IPS-18c (cell line): ENCODE results near the gene PRR4.

Experiments used
- H3K4me3 ChIP-seq: 2 replicates; pipeline ENCODE4 v1.7.0; 2013; ENCODE audit warnings: low read depth, mild to moderate bottlenecking, low read length, moderate library complexity; ENCODE audit not compliant: insufficient read depth
- H3K9me3 ChIP-seq: one replicate; pipeline ENCODE4 v1.6.1; 2013; ENCODE audit warnings: mild to moderate bottlenecking, low read length, moderate library complexity; ENCODE audit not compliant: control insufficient read depth, insufficient read depth

PRR4 gene

DNA sequence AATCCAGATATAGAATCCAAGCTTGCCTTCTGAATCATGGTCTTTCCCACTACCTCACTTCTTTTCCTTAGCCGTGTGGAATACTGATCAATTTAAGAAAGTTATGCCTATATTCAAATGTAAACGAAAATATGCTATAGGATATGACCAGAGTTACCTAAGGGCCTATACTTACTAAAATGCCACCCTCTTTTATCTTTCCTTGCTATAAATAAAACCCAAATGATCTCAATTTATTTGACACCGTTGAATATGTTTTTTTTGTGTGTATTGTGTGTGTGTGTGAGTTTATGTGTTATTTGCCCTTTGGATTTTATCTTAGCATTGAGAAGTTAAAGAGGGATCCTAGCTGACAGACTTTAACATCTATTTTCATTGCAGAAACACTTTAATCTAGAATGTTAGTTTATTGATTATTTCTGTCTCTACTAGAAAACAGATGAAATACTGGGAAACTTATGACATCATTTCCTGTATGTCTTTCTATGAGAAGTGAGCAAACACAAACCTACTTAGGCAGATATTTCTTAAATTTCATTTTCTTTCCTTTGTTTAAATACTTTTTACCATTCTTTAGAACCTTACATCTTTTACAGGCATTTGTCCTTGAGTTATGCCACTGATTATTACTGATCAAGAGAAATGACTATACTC, 37.3 kb downstream of the PRR4 start:
- H3K4me3 ChIP-seq, result no peak overlapping the region
- no peaks in the 10 kb centered on the region for H3K9me3 ChIP-seq

DNA sequence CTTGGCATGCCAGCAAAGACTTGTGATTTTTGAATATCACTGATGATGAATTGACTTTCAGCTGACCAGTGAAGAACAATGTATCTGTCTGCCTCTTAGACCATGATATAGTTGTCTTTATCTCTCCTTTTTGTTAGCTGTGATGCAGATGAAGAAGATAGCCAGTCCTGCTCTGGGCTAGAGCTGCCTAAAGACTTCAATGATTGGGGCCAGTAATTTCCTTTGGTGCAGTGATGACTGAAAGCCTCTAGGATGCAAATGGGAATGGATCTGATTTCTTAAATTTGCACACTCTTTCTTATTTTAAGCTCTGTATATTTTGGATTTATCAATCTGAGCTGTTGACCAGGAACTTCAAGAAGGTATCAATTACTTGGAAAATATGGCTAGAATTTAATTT, 39.2 kb downstream of the PRR4 start, which contains the start of gene TAS2R9:
Gene TAS2R9, minus strand, starts transcription at position 101 of the 400 bp plus-strand sequence. Its CDS starts 93 bp downstream, at position 8.
- Histone ChIP-seq H3K9me3 (no peaks in the 10 kb centered on the region), H3K4me3 (no peak within 1 kb of the TSS)

DNA sequence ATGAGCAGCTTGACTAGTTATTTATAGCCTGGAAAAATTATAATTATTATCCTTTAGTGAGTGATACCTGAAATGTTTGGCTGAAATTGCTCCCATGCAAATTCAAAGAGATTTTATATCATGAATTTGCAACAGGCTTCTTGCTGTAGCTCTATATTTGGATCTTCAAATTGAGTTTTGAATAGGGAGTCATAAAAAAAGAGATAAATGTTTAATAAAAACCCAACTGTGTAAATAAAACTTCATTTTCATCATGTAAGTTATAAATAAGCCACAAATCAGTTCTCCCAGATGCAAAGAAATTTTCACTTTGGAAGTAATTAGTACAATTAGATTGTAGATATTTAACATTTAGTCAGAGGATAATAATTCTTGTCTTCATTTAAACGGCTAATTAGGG, 42.1 kb downstream of the PRR4 start, which contains the start of gene TAS2R8:
Gene TAS2R8, minus strand, starts transcription at position 101 of the 400 bp plus-strand sequence. CDS start 306 bp downstream, outside the sequence.
- H3K4me3 ChIP-seq, result no peak within 1 kb of the TSS
- H3K9me3 ChIP-seq, result no peaks in the 10 kb centered on the region

DNA sequence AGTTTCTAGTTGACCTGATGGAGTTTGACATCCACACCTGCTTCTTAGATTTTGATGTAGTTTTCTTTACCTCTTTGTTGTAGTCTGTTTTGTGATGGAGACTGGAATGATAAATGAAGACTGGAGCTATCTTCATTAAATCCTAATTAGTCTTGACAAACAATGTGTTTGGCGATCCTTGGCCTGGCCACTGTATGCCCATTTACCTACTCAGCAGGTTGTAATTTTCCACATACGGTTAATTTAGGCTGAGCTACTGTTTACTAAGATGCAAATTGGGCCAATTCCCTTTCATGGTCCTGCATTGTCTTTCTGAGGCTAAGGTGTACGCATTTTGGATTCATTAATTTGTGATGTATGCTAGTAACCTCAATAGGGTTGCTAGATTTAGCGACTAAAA, 46.7 kb downstream of the PRR4 start, which contains the start of gene TAS2R7:
Gene TAS2R7, minus strand, starts transcription at position 41 of the 400 bp plus-strand sequence. CDS start 57 bp downstream, outside the sequence.
- Histone ChIP-seq H3K9me3 (no peaks in the 10 kb centered on the region), H3K4me3 (no peak within 1 kb of the TSS)

DNA sequence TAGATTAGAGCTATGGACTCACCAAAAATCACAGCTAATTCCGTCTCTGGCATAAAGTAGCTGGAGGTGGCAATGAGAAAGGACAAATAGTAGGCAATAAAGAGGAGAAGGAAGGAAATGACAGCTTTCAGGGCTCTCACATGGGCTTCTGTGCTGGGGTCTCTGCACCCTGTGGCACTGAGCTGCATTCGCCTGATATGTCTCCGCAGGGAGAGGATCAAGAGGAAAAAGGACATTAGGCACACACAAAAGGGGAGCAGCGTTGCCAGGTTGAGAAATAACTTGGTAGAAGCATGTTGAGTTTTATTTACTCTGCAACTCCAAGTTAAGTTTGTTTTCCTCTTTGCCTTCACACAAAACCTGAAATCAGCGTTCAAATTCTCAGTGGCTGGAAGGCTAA, 47.5 kb downstream of the PRR4 start:
- no peak overlapping the region for H3K4me3 ChIP-seq
- H3K9me3 ChIP-seq, result no peaks in the 10 kb centered on the region
